IMR-90 (cell line): ENCODE measurements around the gene KCNC2. TPM values are rescaled to one million over a fixed set of nuclear protein-coding genes. Genes with fewer than 3 reads are reported as not detected.

ENCODE experiments used
- ATAC-seq: fragments of 200-7000 bp; cut with Tn5 transposase; 2 replicates; pipeline ENCODE4 v1.9.1; 2020; ENCODE audit warnings: low read depth, mild to moderate bottlenecking, moderate library complexity
- BruUV-seq: library from RNA; stranded (reverse); fragments of 400-500 nt; replicated peaks from 2 replicates; lab custom pipeline; 2021; lab: Mats Ljungman, UMichigan
- CTCF ChIA-PET: fragments of 300-600 bp; formaldehyde crosslinking; extraction: SDS; loops from one replicate; lab custom pipeline; 2021; ENCODE audit warnings: antibody characterized with exemption; lab: Yijun Ruan, JAX
- POLR2A ChIA-PET: fragments of 300-600 bp; sonication (Branson Sonifier 250); formaldehyde crosslinking; loops from one replicate; lab custom pipeline; 2022; ENCODE audit warnings: antibody characterized with exemption; ENCODE audit not compliant: unreplicated experiment; lab: Charles Lee
- DNase-seq: peaks from one replicate; pipeline ENCODE4 v3.0.0; 2013
- H2AFZ ChIP-seq: replicated peaks from 2 replicates; pipeline ENCODE3; 2013; ENCODE audit warnings: low read length, mild to moderate bottlenecking; ENCODE audit not compliant: poor library complexity
- H2AK5ac ChIP-seq: 2 replicates; pipeline ENCODE4 v1.6.1; 2013; ENCODE audit warnings: low read depth, low read length, inconsistent platforms
- H2AK9ac ChIP-seq: replicated peaks from 2 replicates; pipeline ENCODE3; 2013; ENCODE audit warnings: mild to moderate bottlenecking, low read depth, low read length, moderate library complexity; ENCODE audit not compliant: poor library complexity
- H2BK120ac ChIP-seq: 2 replicates; pipeline ENCODE4 v1.6.1; 2013; ENCODE audit warnings: low read depth, low read length, inconsistent platforms
- H2BK15ac ChIP-seq: 3 replicates; pipeline ENCODE4 v1.6.1; 2013; ENCODE audit warnings: low read depth, low read length, inconsistent platforms
- H2BK20ac ChIP-seq: 2 replicates; pipeline ENCODE4 v1.6.1; 2013; ENCODE audit warnings: low read depth, mild to moderate bottlenecking, inconsistent platforms, low read length, moderate library complexity
- H2BK5ac ChIP-seq: 2 replicates; pipeline ENCODE4 v1.6.1; 2013; ENCODE audit warnings: mild to moderate bottlenecking, low read depth, low read length, inconsistent platforms; ENCODE audit not compliant: poor library complexity, severe bottlenecking
- H3K14ac ChIP-seq: replicated peaks from 2 replicates; pipeline ENCODE4 v1.6.1; 2013; ENCODE audit warnings: low read depth, low read length, inconsistent platforms
- H3K18ac ChIP-seq: 2 replicates; pipeline ENCODE4 v1.6.1; 2013; ENCODE audit warnings: low read depth, low read length, control low read depth
- H3K23ac ChIP-seq: 2 replicates; pipeline ENCODE4 v1.6.1; 2013; ENCODE audit warnings: low read depth, low read length, inconsistent platforms
- H3K27ac ChIP-seq: 2 replicates; pipeline ENCODE4 v1.5.1; 2013; ENCODE audit warnings: mild to moderate bottlenecking, control low read depth, low read length; ENCODE audit not compliant: insufficient read depth
- H3K27me3 ChIP-seq: 2 replicates; pipeline ENCODE4 v1.6.1; 2013; ENCODE audit warnings: low read length; ENCODE audit not compliant: control insufficient read depth, insufficient read depth
- H3K36me3 ChIP-seq: 2 replicates; pipeline ENCODE4 v1.6.1; 2013; ENCODE audit warnings: low read length, mixed read lengths; ENCODE audit not compliant: control insufficient read depth, insufficient read depth
- H3K4ac ChIP-seq: 2 replicates; pipeline ENCODE4 v1.6.1; 2013; ENCODE audit warnings: low read depth, low read length, inconsistent platforms
- H3K4me1 ChIP-seq: 2 replicates; pipeline ENCODE4 v1.6.1; 2013; ENCODE audit warnings: low read length, mixed read lengths; ENCODE audit not compliant: control insufficient read depth, insufficient read depth
- H3K4me2 ChIP-seq: 2 replicates; pipeline ENCODE4 v1.6.1; 2013; ENCODE audit warnings: low read depth, mild to moderate bottlenecking, control low read depth, low read length, moderate library complexity
- H3K4me3 ChIP-seq: 2 replicates; pipeline ENCODE4 v1.5.1; 2013; ENCODE audit warnings: low read depth, mild to moderate bottlenecking, control low read depth, low read length, moderate library complexity; ENCODE audit not compliant: insufficient read depth
- H3K56ac ChIP-seq: 2 replicates; pipeline ENCODE4 v1.6.1; 2013; ENCODE audit warnings: low read length, inconsistent platforms; ENCODE audit not compliant: insufficient read depth; ENCODE audit errors: extremely low read depth
- H3K79me1 ChIP-seq, 2 experiments: 2 replicates each; pipeline ENCODE4 v1.6.1; 2013; ENCODE audit warnings: low read length in 2 of 2, inconsistent platforms in 1 of 2, low read depth in 1 of 2
- H3K9ac ChIP-seq: 2 replicates; pipeline ENCODE4 v1.6.1; 2013; ENCODE audit warnings: low read depth, low read length, control low read depth
- H3K9me1 ChIP-seq: 2 replicates; pipeline ENCODE4 v1.6.1; 2013; ENCODE audit warnings: low read length, inconsistent platforms; ENCODE audit not compliant: insufficient read depth
- H3K9me3 ChIP-seq: 2 replicates; pipeline ENCODE4 v1.6.1; 2013; ENCODE audit warnings: low read length; ENCODE audit not compliant: control insufficient read depth, insufficient read depth
- H4K20me1 ChIP-seq: 2 replicates; pipeline ENCODE4 v1.6.1; 2013; ENCODE audit warnings: low read length, inconsistent platforms; ENCODE audit not compliant: insufficient read depth
- H4K5ac ChIP-seq: 2 replicates; pipeline ENCODE4 v1.6.1; 2013; ENCODE audit warnings: mild to moderate bottlenecking, low read depth, low read length, control low read depth
- H4K8ac ChIP-seq, 2 experiments: 2 replicates each; pipeline ENCODE4 v1.6.1; 2013; ENCODE audit warnings: low read depth in 2 of 2, low read length in 2 of 2, control low read depth in 1 of 2, inconsistent platforms in 1 of 2
- H4K91ac ChIP-seq: 2 replicates; pipeline ENCODE4 v1.6.1; 2013; ENCODE audit warnings: low read depth, low read length, inconsistent platforms; ENCODE audit not compliant: insufficient read depth
- BHLHE40 ChIP-seq: fragments of 150-350 bp; IDR thresholded peaks from 2 replicates; pipeline ENCODE4 v1.6.1; 2016; ENCODE audit warnings: mild to moderate bottlenecking, low read depth, low read length
- CEBPB ChIP-seq: IDR thresholded peaks from 2 replicates; pipeline ENCODE4 v1.6.1; 2012; ENCODE audit warnings: low read depth, low read length, improper control_type of control experiment
- CHD1 ChIP-seq: IDR thresholded peaks from 2 replicates; pipeline ENCODE4 v1.6.1; 2012; ENCODE audit warnings: low read depth, low read length, improper control_type of control experiment
- FOS ChIP-seq: fragments of 150-350 bp; IDR thresholded peaks from 2 replicates; pipeline ENCODE4 v1.6.1; 2016; ENCODE audit warnings: low read depth, low read length
- MAFK ChIP-seq: IDR thresholded peaks from 2 replicates; pipeline ENCODE4 v1.6.1; 2012; ENCODE audit warnings: low read depth, low read length, improper control_type of control experiment
- MXI1 ChIP-seq: IDR thresholded peaks from 2 replicates; pipeline ENCODE4 v1.6.1; 2012; ENCODE audit warnings: low read depth, mild to moderate bottlenecking, low read length, moderate library complexity, borderline replicate concordance
- NFE2L2 ChIP-seq: fragments of 150-350 bp; IDR thresholded peaks from 2 replicates; pipeline ENCODE4 v1.6.1; 2016; ENCODE audit warnings: low read depth, mild to moderate bottlenecking, low read length
- POLR2A ChIP-seq: IDR thresholded peaks from 2 replicates; pipeline ENCODE4 v1.6.1; 2012; ENCODE audit warnings: mild to moderate bottlenecking, low read depth, low read length
- RCOR1 ChIP-seq: IDR thresholded peaks from 2 replicates; pipeline ENCODE4 v1.6.1; 2012; ENCODE audit warnings: mild to moderate bottlenecking, low read length, improper control_type of control experiment; ENCODE audit not compliant: insufficient replicate concordance
- RFX5 ChIP-seq: IDR thresholded peaks from 2 replicates; pipeline ENCODE4 v1.8.0; 2012; ENCODE audit warnings: low read depth, mild to moderate bottlenecking, low read length, moderate library complexity
- SMC3 ChIP-seq: fragments of 150-350 bp; IDR thresholded peaks from 2 replicates; pipeline ENCODE4 v1.6.1; 2016; ENCODE audit warnings: low read depth, mild to moderate bottlenecking, antibody characterized with exemption, low read length, moderate library complexity
- USF2 ChIP-seq: fragments of 150-350 bp; IDR thresholded peaks from 2 replicates; pipeline ENCODE4 v1.6.1; 2017; ENCODE audit warnings: mild to moderate bottlenecking, antibody characterized with exemption, low read length, low read depth
- WGBS, 2 experiments: methylation state at CpG; one replicate each; pipeline versions ENCODE4 v1.1.5 to v1.1.7; 2013; ENCODE audit warnings: missing lambda C conversion rate in 2 of 2; ENCODE audit not compliant: insufficient read length in 1 of 2; ENCODE audit errors: extremely low coverage in 2 of 2; 5-methylcytosine and 5-hydroxymethylcytosine counted together
- dilution Hi-C: fragments of 300-500 bp; cut with HindIII; formaldehyde crosslinking; loops from one replicate; pipeline ENCODE4 v1.14.3; 2018; ENCODE audit warnings: low sequenced_read_pairs; ENCODE audit not compliant: unreplicated experiment
- in situ Hi-C: fragments of 300-500 bp; cut with MboI; formaldehyde crosslinking; loops from 3 replicates; pipeline ENCODE4 v1.14.3; 2019; ENCODE audit warnings: low sequenced_read_pairs, inconsistent platforms, mixed read lengths
- intact Hi-C: fragments of 100-400 bp; cut with micrococcal nuclease; formaldehyde crosslinking; loops from 2 replicates; pipeline ENCODE4 v1.10.0; 2022
- polyA plus RNA-seq, 3 experiments: library from polyadenylated mRNA; depleted of rRNA; stranded (reverse); fragments of >200 nt; gene quantifications; 2 replicates each; pipeline ENCODE4 v1.2.3, GENCODE V29; 2012; ENCODE audit warnings: low replicate concordance in 1 of 3
- total RNA-seq: library from RNA; depleted of rRNA; stranded (reverse); fragments of >200 nt; gene quantifications from 2 replicates; pipeline ENCODE4 v1.2.3, GENCODE V29; 2012
- TF ChIP-seq, protein P1 (sequence below): fragments of 150-350 bp; IDR thresholded peaks from 2 replicates; pipeline ENCODE4 v1.6.1; 2016; ENCODE audit warnings: low read depth, mild to moderate bottlenecking, low read length, moderate library complexity, borderline replicate concordance
- TF ChIP-seq, protein P2 (sequence below): conservative IDR thresholded peaks from 2 replicates; pipeline ENCODE4 v1.5.1; 2012; ENCODE audit warnings: mild to moderate bottlenecking, low read depth, low read length, improper control_type of control experiment

KCNC2 gene
- total and polyA plus RNA-seq, 2 of the 4 experiments (the other 2 are of a cell fraction): not detected

DNA sequence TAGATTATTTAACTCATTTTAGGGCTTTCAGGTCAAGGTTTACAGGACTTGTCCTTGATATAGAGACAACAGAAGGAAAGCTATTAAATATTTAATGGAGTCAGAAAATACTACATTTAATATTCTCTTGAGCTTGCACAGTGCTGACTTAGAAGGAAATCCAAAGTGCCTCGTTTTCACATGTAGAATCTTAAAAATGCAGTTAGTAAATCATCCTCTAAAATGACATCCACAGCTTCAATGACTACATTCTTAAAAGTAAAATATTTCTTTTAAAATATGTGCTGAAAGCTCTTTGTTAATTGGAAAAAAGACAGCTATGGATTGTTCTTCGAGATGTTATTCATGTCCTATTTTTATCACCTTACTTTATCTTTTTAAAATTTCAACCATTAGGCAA lies 146.9 kb downstream of the KCNC2 start:
- no peak overlapping the region for H3K56ac ChIP-seq
- intact Hi-C loops (no loop called here), dilution Hi-C loops (no loop called here), in situ Hi-C loops (no loop called here)
- no peak overlapping the region for H3K23ac ChIP-seq
- no peak overlapping the region for H3K4ac ChIP-seq
- no peaks in the 10 kb centered on the region for H3K4me1 ChIP-seq
- H3K27ac ChIP-seq: no peak overlapping the region
- H2BK20ac ChIP-seq: no peak overlapping the region
- no peaks in the 10 kb centered on the region for H3K79me1 ChIP-seq
- H2AFZ ChIP-seq: no peak overlapping the region
- H3K18ac ChIP-seq: no peak overlapping the region
- TF ChIP-seq RFX5 (no peak), SMC3 (no peak), FOS (no peak), POLR2A (no peak), MXI1 (no peak), MAFK (no peak), RCOR1 (no peak), CEBPB (no peak), USF2 (no peak), NFE2L2 (no peak), BHLHE40 (no peak), CHD1 (no peak)
- TF ChIP-seq, protein P1, sequence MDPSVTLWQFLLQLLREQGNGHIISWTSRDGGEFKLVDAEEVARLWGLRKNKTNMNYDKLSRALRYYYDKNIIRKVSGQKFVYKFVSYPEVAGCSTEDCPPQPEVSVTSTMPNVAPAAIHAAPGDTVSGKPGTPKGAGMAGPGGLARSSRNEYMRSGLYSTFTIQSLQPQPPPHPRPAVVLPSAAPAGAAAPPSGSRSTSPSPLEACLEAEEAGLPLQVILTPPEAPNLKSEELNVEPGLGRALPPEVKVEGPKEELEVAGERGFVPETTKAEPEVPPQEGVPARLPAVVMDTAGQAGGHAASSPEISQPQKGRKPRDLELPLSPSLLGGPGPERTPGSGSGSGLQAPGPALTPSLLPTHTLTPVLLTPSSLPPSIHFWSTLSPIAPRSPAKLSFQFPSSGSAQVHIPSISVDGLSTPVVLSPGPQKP: no peak
- TF ChIP-seq, protein P2, sequence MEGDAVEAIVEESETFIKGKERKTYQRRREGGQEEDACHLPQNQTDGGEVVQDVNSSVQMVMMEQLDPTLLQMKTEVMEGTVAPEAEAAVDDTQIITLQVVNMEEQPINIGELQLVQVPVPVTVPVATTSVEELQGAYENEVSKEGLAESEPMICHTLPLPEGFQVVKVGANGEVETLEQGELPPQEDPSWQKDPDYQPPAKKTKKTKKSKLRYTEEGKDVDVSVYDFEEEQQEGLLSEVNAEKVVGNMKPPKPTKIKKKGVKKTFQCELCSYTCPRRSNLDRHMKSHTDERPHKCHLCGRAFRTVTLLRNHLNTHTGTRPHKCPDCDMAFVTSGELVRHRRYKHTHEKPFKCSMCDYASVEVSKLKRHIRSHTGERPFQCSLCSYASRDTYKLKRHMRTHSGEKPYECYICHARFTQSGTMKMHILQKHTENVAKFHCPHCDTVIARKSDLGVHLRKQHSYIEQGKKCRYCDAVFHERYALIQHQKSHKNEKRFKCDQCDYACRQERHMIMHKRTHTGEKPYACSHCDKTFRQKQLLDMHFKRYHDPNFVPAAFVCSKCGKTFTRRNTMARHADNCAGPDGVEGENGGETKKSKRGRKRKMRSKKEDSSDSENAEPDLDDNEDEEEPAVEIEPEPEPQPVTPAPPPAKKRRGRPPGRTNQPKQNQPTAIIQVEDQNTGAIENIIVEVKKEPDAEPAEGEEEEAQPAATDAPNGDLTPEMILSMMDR: no peak
- H3K9me3 ChIP-seq: no peaks in the 10 kb centered on the region
- BruUV-seq: no TSS peak
- H4K5ac ChIP-seq: no peak overlapping the region
- H4K20me1 ChIP-seq: no peaks in the 10 kb centered on the region
- no CpG with 5 or more reads among the region's 2 CpGs for WGBS, 2 experiments
- H2BK5ac ChIP-seq: no peak overlapping the region
- no peak overlapping the region for H2BK15ac ChIP-seq
- H3K4me3 ChIP-seq: no peak overlapping the region
- H2AK5ac ChIP-seq: no peak overlapping the region
- H3K36me3 ChIP-seq: no peaks in the 10 kb centered on the region
- H3K9me1 ChIP-seq: no peaks in the 10 kb centered on the region
- ATAC-seq: no peak
- no peak overlapping the region for H3K9ac ChIP-seq
- ChIA-PET CTCF (no interaction called here), POLR2A (no interaction called here)
- H4K8ac ChIP-seq: no peak overlapping the region
- no peak for DNase-seq
- no peak overlapping the region for H2AK9ac ChIP-seq
- H4K91ac ChIP-seq: no peak overlapping the region
- no peak overlapping the region for H3K4me2 ChIP-seq
- H3K27me3 ChIP-seq: no peaks in the 10 kb centered on the region
- no peak overlapping the region for H2BK120ac ChIP-seq
- H3K14ac ChIP-seq: no peak overlapping the region
